ENCODE measurements around the gene ALDH7A1.

GRCh38 chr5:126552614-126553013, 42.4 kb downstream of the ALDH7A1 start:
- TF ChIP-seq CTCF (IDR thresholded peaks at IDR 0.05) (no peak), EZH2phosphoT487 (IDR thresholded peaks at IDR 0.05) (no peak)

All from neural progenitor cell (in vitro differentiated cells).